Posterior cingulate gyrus (tissue), 11 donors: ENCODE results near the gene OR6C74.

Experiments used
- DNase-seq, 10 donors: peaks; one replicate each; pipeline versions ENCODE4 v3.0.0 to v3.0.0-alpha.2; 2020 to 2021; ENCODE audit warnings: mixed read lengths in 3 of 10
- intact Hi-C: fragments of 100-400 bp; cut with DNase I; formaldehyde crosslinking; loops from one replicate; pipeline ENCODE4 v1.15.1; 2023

The OR6C74 gene

DNA sequence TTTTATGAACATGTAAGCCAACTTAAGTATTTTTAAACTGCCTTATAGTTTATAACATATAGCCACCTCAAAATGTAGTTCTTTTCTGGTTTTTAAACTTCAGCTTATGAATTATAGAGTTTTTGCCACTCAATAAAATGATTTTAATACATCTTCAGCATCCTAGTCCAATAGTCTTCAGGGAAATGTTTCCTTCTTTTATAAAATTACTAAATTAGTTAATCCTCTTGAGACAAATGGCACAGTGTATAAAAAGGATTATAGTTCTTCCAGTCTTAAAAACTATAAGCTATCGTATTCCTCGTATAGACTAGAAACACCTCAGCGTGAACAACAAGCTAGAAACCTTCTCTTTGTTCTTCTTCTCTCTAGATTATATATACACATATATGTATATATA is at the start of gene OR6C74:
OR6C74 (plus strand) TSS at position 301 of the 400 bp plus-strand sequence. CDS start 2,679 bp downstream, outside the sequence.
- intact Hi-C loops = no loop called here
- DNase-seq = no peak

DNA sequence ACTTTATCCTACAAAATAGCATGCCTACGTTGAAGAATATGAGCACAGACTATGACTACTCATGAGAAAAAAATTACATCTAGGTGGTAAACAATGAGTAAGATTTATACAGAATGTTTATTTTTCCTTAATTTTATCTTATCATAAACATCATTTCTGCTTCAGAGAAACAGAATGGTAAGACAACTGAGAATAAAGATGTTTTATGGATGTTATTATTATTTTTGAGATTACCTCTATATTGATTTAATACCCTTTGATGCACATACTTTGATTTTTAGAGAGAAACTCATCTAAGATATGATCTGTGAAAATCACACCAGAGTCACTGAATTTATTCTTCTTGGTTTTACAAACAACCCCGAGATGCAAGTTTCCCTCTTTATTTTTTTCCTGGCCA is 23.7 kb upstream of the OR6C74 start, which contains the start of gene OR10A7:
OR10A7 (plus strand) TSS at position 301 of the 400 bp plus-strand sequence; CDS start at position 301, 0 bp downstream.
- intact Hi-C loops = no loop called here
- DNase-seq = no peak

DNA sequence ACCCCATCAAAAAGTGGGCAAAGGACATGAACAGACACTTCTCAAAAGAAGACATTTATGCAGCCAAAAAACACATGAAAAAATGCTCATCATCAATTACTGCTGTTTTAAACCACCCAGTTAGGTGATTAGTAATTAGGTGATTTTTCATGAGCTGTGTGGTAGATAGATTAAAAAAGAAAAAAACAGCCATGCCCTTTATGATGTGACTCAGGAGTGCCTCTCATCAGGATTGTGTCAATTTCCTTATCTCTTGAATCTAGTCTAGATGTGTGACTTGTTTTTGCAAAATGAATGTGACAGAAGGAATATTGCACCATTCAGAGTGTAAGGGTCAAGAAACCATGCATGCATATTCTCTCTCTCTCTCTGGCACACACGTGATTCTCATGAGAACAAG is 17.9 kb upstream of the OR6C74 start:
- DNase-seq = no peak
- intact Hi-C loops = no loop called here

DNA sequence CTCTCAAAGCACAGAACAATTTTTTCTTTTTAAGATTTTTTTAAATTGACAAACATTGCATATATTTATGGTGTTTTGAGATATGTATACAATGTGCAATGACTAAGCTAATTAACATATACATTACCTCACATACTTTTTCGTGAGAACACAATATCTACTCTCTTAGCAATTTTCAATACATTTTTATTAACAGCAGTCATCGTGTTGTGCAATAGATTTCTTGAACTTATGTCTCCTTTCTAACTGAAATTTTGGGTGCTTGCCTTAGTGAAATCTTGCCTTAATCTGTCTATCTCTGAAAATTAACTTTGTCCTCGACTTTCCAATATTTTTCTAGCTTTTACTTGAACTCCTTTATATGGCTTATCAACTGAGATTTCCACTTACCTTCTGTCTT is 16.8 kb upstream of the OR6C74 start:
- intact Hi-C loops = no loop called here
- DNase-seq = no peak

DNA sequence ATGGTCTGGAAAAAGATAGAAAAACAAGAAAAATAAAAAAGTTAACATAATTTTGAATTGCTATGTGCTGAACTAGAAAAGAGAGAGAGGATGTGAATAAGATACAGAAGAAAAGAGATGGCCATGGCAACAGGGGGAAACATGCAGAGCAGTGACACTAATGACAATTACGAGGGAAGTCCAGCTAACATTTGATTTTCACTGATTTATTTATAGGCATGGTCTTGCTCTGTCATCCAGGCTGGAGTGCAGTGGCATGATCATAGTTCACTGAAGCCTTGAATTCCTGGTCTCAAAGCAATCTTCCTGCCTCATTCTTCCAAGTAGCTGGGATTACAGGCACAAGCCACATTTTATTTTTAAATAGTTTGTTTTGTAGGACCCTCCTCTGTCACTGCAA is 1.8 kb downstream of the OR6C74 start:
- intact Hi-C loops = no loop called here
- DNase-seq = no peak

DNA sequence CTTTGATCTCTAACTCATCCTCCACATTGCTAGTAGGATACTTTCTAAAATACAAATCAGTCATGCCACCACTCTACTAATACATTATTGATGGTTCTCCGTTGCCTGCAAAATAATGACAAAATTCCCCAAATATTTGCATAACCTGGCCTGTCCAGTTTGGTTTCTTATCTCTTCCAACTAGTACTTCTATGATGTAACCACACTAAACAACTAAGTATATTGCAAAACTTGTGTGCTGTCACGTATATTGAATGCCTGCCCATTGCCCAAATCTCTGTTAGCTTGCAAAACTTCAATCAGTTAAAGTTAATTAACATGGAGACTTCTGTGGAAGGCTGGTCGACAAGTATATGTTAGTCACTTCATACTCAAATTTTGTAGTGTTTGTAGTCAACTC is 6.5 kb downstream of the OR6C74 start:
- DNase-seq = no peak
- intact Hi-C loops = no loop called here

DNA sequence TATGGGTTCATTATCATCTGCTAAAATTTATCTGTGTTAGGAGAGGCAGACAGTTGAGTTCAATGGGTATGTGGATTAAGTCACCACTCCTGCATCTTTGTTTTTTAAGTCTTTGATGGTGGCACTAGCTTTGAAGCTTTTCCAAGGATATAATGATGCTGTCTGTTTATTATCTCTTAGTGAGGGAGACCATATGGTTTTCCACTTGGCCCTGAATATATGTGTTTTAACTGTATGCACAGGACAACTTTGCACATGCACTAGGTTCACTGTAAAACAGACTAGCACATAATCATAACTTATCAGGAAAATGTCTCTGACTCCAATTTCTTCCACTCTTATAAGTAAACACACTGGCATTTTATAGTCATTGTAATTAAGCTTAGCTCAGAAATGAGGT is 8.9 kb downstream of the OR6C74 start:
- DNase-seq = no peak
- intact Hi-C loops = no loop called here

DNA sequence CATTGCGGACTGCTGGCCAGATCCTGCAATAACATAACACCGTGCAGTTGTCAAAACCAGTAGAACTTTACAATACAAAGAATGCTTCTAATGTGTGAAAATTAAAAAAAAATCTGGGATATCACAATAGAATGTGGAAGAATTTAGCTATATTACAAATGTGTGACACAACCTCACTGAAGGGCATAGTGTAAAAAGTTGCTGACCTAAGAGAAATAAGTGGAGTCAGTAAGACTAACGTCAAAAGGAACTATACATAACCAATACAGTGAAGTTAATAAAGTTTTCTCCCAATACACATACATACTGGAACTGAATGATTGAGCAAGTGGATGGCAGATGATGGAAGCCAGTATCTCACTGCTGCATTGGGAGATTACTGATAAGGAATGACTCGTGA is 12.4 kb downstream of the OR6C74 start:
- DNase-seq = no peak
- intact Hi-C loops = no loop called here

DNA sequence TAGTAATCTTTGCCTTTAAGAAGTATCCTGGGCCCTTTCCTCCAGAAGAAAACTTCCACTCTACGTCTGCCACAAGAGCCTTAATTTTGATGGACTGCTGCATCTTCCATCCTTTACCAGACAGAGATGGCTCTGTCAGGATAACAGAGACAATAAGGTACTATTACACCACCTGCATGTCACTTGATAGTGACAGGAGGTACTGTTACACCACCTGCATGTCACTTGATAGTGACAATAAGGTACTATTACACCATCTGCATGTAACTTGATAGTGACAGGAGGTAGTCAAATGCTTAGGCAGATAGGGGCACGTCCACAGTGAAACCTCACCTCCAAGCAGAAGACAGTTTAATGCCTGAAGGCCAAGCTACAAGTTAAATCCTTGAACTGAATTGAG is 13.9 kb downstream of the OR6C74 start:
- intact Hi-C loops = no loop called here
- no peak for DNase-seq

DNA sequence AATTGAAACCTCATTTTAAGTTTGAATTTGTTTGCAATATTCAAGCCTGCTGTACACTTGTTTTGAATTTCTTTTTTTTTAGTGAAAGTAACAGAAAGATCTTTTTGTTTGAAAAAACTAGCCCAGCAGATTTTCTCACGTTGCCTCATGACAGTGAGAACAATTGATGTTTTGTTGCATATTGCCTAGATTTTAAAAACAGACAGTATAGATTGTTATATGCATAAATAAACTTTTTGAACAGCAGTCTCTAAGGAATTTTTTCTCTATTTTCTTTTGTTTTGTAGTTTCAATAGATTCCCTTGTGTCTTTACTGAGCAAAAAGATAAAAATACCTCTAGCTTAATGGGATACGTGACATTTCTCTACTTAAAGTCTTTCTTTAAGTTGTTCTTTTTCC is 36.6 kb downstream of the OR6C74 start:
- intact Hi-C loops = no loop called here
- no peak for DNase-seq

DNA sequence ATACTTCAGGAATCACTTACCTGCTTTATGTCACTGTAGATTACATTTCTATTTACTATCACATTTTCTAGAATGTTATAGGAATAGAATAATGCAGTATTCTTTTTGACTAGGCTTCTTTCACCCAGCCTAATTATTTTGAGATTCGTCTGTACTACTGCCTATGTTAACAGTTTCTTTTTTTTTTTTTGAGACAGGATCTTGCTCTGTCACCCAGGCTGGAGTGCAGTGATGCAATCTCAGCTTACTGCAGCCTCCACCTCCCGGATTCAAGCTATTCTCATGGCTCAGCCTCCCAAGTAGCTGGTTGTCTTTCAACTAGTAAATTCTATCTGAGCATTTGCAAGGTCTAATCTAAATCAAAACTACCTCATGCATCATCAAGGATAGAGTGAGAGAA is 45.6 kb downstream of the OR6C74 start:
- no peak for DNase-seq
- intact Hi-C loops = no loop called here
